Measurements from ENCODE around the gene JMJD8. TPM values are rescaled to one million over a fixed set of nuclear protein-coding genes. Genes with fewer than 3 reads are reported as not detected.

JMJD8 gene
- total and polyA plus RNA-seq, 9 donors = 10.2 to 73.9 (median 56.8) TPM

DNA sequence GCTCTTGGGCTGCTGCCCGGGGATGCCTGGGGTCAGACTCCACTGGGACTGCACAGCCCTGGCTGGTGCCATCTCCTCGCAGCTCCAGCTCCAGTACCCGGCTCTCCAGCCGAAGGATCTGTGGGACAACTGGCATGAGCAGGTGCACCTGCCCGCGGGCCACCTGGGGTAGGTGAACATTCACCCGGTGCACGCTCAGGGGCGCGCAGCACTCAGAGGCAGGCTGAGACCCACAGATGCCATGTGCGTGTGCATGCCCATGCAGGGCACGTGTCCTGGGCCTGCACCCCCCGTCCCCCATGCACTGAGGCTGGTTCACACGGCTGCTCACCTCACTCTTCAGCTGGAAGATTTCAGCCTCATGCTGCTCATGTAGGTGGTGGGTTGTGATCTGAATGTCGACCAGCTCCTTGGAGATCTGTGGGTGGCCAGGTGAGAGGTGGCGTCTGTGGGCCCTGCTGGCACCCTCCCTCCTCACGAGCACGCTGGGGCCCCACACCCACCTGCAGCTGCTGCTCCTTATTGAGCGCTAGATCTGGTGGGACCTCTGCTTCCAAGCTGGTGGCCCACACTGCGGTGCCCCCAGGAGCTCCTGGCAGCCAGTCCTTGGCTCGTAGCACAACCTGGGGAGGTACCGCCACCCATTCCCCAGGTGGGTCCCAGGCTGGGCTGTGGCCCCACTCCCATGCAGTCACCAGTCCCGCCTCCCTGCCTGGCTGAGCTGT lies 41.5 kb upstream of the JMJD8 start:
- H3K27ac ChIP-seq = no peak overlapping the region
- intact Hi-C loops (cut with DNase I) = no loop called here
- H3K9me3 ChIP-seq = no peaks in the 10 kb centered on the region
- H3K27me3 ChIP-seq = peaks cover 15% of the 10 kb centered on the region
- H3K36me3 ChIP-seq = no peaks in the 10 kb centered on the region
- no peak for TF ChIP-seq EP300 (IDR thresholded peaks at IDR 0.05)
- TF ChIP-seq, protein P1, sequence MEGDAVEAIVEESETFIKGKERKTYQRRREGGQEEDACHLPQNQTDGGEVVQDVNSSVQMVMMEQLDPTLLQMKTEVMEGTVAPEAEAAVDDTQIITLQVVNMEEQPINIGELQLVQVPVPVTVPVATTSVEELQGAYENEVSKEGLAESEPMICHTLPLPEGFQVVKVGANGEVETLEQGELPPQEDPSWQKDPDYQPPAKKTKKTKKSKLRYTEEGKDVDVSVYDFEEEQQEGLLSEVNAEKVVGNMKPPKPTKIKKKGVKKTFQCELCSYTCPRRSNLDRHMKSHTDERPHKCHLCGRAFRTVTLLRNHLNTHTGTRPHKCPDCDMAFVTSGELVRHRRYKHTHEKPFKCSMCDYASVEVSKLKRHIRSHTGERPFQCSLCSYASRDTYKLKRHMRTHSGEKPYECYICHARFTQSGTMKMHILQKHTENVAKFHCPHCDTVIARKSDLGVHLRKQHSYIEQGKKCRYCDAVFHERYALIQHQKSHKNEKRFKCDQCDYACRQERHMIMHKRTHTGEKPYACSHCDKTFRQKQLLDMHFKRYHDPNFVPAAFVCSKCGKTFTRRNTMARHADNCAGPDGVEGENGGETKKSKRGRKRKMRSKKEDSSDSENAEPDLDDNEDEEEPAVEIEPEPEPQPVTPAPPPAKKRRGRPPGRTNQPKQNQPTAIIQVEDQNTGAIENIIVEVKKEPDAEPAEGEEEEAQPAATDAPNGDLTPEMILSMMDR (IDR thresholded peaks at IDR 0.05) = no peak
- no peak for TF ChIP-seq POLR2A (IDR thresholded peaks at IDR 0.05)
- H3K4me1 ChIP-seq (ENCODE audit: insufficient read depth) = peaks cover 15% of the 10 kb centered on the region
- H3K4me3 ChIP-seq = no peak overlapping the region
- no peak for DNase-seq
- 61 to 63% (median 63%) methylated on average over 17 to 23 of the region's 23 CpGs for WGBS, 3 donors

DNA sequence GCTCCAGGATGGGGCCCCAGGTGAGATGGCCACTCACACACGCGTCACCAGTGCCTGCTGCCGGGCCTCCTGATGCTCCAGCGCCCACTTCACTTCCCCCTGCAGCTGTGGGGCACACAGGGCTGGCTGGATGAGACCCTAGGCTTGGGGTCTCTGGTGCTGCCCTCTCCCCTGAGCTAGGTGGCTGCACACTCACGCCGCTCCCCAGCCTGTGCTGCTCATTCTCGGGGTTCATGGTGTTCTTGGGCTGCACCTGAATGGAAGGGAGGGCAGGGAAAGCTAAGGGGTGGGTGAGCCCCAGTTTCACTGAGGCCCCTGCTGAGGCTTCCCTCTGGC lies 40.9 kb upstream of the JMJD8 start:
- whole genome bisulfite sequencing, 3 donors = 64 to 77% (median 71%) methylated on average over 7 of the region's 7 CpGs
- peaks cover 15% of the 10 kb centered on the region for H3K27me3 ChIP-seq

DNA sequence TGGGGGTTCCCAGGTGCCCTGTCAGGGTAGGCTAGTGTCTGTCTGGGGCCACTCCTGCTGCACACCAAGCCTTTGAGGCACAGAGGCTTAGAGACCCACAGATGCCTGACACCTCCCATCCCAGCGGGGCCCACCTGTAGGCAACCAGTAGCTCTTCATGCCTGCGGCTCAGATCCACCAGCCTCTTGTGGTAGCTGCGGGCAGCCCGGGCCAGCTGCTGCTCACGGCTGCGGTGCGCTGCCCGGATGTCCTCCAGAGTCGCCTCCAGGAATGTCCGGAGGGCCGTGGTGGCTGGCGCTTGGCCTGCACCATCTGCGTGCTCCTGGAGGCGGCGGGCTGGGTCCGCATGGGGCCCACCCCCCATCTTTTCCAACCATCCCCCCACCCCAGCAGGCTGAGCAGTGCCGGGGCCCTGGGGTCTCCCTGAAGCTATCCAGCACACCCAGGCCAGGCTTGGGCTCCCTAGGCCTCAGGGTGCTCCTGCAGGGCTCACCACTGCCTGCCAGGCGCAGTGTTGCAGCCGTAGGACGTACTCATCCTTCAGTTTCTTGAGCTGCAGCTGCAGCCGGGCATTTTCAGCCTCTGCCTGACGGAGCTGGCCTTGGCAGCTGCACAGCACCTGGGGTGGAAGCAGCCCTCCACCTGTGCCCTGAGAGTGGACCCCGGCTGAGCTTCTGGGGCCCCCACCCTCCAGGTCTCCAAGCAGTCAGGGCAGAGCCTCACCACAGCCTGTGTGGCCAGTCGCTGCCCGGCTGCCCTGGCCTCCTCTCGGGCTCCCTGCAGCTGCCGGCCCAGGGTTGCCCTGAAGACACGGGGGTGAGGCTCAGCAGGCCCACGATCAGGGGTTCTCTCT lies 40.3 kb upstream of the JMJD8 start:
- DNase-seq = no peak
- Histone ChIP-seq H3K4me3 (no peak overlapping the region), H3K9me3 (no peaks in the 10 kb centered on the region), H3K27ac (no peak overlapping the region), H3K4me1 (ENCODE audit: insufficient read depth) (peaks cover 22% of the 10 kb centered on the region), H3K27me3 (peaks cover 15% of the 10 kb centered on the region), H3K36me3 (no peaks in the 10 kb centered on the region)
- 43 to 63% (median 50%) methylated on average over 25 to 29 of the region's 29 CpGs for WGBS, 3 donors
- TF ChIP-seq POLR2A (IDR thresholded peaks at IDR 0.05) (no peak), EP300 (IDR thresholded peaks at IDR 0.05) (no peak)
- TF ChIP-seq, protein P1 (IDR thresholded peaks at IDR 0.05) = no peak
- intact Hi-C loops (cut with DNase I) = no loop called here

More for the DNA sequence above, 40.9 kb upstream of the JMJD8 start:
- H3K4me3 ChIP-seq = no peak overlapping the region
- no peak for TF ChIP-seq POLR2A (IDR thresholded peaks at IDR 0.05)
- TF ChIP-seq, protein P1 (IDR thresholded peaks at IDR 0.05) = no peak
- TF ChIP-seq EP300 (IDR thresholded peaks at IDR 0.05) = no peak
- DNase-seq = no peak
- H3K4me1 ChIP-seq (ENCODE audit: insufficient read depth) = peaks cover 19% of the 10 kb centered on the region
- no peaks in the 10 kb centered on the region for H3K36me3 ChIP-seq
- no peaks in the 10 kb centered on the region for H3K9me3 ChIP-seq
- no peak overlapping the region for H3K27ac ChIP-seq
- intact Hi-C loops (cut with DNase I) = no loop called here

DNA sequence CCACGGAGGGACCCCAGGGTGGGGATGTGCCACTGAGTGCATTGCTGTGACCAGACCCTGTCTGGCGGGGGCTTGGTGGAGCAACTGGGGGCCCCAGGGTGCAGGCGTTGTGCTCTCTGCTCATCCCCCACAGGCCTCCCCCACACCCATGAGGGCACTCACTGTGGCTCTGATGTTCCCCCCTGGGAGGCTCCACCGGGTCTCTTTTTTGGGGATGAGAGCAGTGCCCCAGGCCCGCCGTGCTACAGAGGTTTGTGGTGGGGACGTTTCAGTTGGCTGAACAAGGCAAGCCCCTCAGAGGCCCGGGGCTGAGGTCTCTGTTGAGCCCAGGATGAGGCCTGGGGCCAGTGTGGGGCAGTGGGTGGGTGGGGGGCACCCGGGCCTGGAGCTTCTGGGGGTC lies 39.6 kb upstream of the JMJD8 start:
- intact Hi-C loops (cut with DNase I) = no loop called here
- no peak for TF ChIP-seq POLR2A (IDR thresholded peaks at IDR 0.05)
- TF ChIP-seq EP300 (IDR thresholded peaks at IDR 0.05) = no peak
- TF ChIP-seq, protein P1 (IDR thresholded peaks at IDR 0.05) = no peak
- Histone ChIP-seq H3K4me1 (ENCODE audit: insufficient read depth) (peaks cover 22% of the 10 kb centered on the region), H3K36me3 (no peaks in the 10 kb centered on the region), H3K27me3 (peaks cover 15% of the 10 kb centered on the region), H3K9me3 (no peaks in the 10 kb centered on the region), H3K27ac (no peak overlapping the region), H3K4me3 (no peak overlapping the region)
- WGBS, 3 donors = 70 to 81% (median 77%) methylated on average over 9 of the region's 9 CpGs
- DNase-seq = no peak

Data from ovary (tissue), 9 donors.